H1 (cell line): ENCODE data around the gene KCNJ10. TPM values are rescaled to one million over a fixed set of nuclear protein-coding genes. Genes with fewer than 3 reads are reported as not detected.

ENCODE experiments used
- CTCF ChIA-PET: fragments of 300-600 bp; sonication (Branson Sonifier 250); formaldehyde crosslinking; loops from one replicate; lab custom pipeline; 2021; ENCODE audit not compliant: partially characterized antibody; lab: Charles Lee
- POLR2A ChIA-PET: fragments of 300-600 bp; sonication (Branson Sonifier 250); formaldehyde crosslinking; loops from one replicate; lab custom pipeline; 2021; ENCODE audit warnings: inconsistent platforms; ENCODE audit not compliant: partially characterized antibody; lab: Charles Lee
- DNase-seq, 2 experiments: peaks; one replicate each; pipeline versions ENCODE4 v3.0.0 to v3.0.0-alpha.2; 2010 to 2022; ENCODE audit warnings: low spot score in 2 of 2, low read depth in 1 of 2, mixed read lengths in 1 of 2
- FAIRE-seq: peaks from 2 replicates; lab custom pipeline; 2011; peaks lifted over from hg19 to GRCh38; lab: Jason Lieb, UNC
- H2AFZ ChIP-seq: 2 replicates; pipeline ENCODE4 v1.8.1; 2012; ENCODE audit warnings: low read length, inconsistent platforms
- H2AK5ac ChIP-seq: 2 replicates; pipeline ENCODE4 v1.6.1; 2013; ENCODE audit warnings: low read depth, low read length
- H2BK120ac ChIP-seq: replicated peaks from 2 replicates; pipeline ENCODE3; 2013; ENCODE audit warnings: low read depth, low read length, inconsistent platforms
- H2BK12ac ChIP-seq: 2 replicates; pipeline ENCODE4 v1.6.1; 2013; ENCODE audit warnings: low read depth, low read length
- H2BK15ac ChIP-seq: 2 replicates; pipeline ENCODE4 v1.6.1; 2013; ENCODE audit warnings: low read length
- H2BK20ac ChIP-seq: 2 replicates; pipeline ENCODE4 v1.6.1; 2013; ENCODE audit warnings: low read length
- H2BK5ac ChIP-seq: 2 replicates; pipeline ENCODE4 v1.6.1; 2013; ENCODE audit warnings: low read depth, low read length
- H3K14ac ChIP-seq: 2 replicates; pipeline ENCODE4 v1.6.1; 2013; ENCODE audit warnings: inconsistent platforms; ENCODE audit not compliant: insufficient read length
- H3K18ac ChIP-seq: 2 replicates; pipeline ENCODE4 v1.6.1; 2013; ENCODE audit warnings: low read length; ENCODE audit errors: extremely low read depth
- H3K23ac ChIP-seq: 2 replicates; pipeline ENCODE4 v1.6.1; 2013; ENCODE audit warnings: inconsistent platforms; ENCODE audit not compliant: insufficient read length
- H3K23me2 ChIP-seq: 2 replicates; pipeline ENCODE4 v1.6.1; 2013; ENCODE audit warnings: low read depth, low read length
- H3K27ac ChIP-seq: 2 replicates; pipeline ENCODE4 v1.6.1; 2011; ENCODE audit warnings: low read depth, low read length, inconsistent platforms
- H3K27me3 ChIP-seq, 4 experiments: replicated peaks in 1 of 4; 1 replicate in 1 of 4; 2 replicates in 3 of 4; pipeline versions ENCODE4 v1.6.1 to v1.8.1; 2011 to 2013; ENCODE audit warnings: low read length in 3 of 4, mild to moderate bottlenecking in 3 of 4, inconsistent platforms in 2 of 4, mixed read lengths in 2 of 4, moderate library complexity in 1 of 4; ENCODE audit not compliant: control insufficient read depth in 3 of 4, insufficient read depth in 3 of 4; ENCODE audit errors: extremely low read depth in 1 of 4
- H3K36me3 ChIP-seq, 4 experiments: 2 replicates each; pipeline versions ENCODE4 v1.6.1 to v1.8.1; 2011 to 2013; ENCODE audit warnings: mild to moderate bottlenecking in 4 of 4, low read length in 3 of 4, moderate library complexity in 2 of 4, control low read depth in 1 of 4, inconsistent platforms in 1 of 4; ENCODE audit not compliant: insufficient read depth in 4 of 4, control insufficient read depth in 2 of 4
- H3K4ac ChIP-seq: replicated peaks from 2 replicates; pipeline ENCODE3; 2013; ENCODE audit warnings: low read length, low read depth, mixed read lengths, inconsistent platforms; ENCODE audit not compliant: insufficient read length
- H3K4me1 ChIP-seq, 4 experiments: replicated peaks in 1 of 4; 1 replicate in 1 of 4; 2 replicates in 3 of 4; pipeline versions ENCODE4 v1.6.1 to v1.8.1; 2011 to 2013; ENCODE audit warnings: low read length in 3 of 4, inconsistent platforms in 2 of 4, mixed read lengths in 1 of 4; ENCODE audit not compliant: insufficient read depth in 4 of 4, control insufficient read depth in 3 of 4
- H3K4me2 ChIP-seq, 2 experiments: 2 replicates each; pipeline versions ENCODE4 v1.6.1 to v1.8.1; 2011 to 2013; ENCODE audit warnings: low read depth in 2 of 2, low read length in 2 of 2, control low read depth in 1 of 2, inconsistent platforms in 1 of 2, mild to moderate bottlenecking in 1 of 2; ENCODE audit not compliant: insufficient read depth in 1 of 2
- H3K4me3 ChIP-seq, 4 experiments: fragments of 200-600, 300-600 bp in 1 of 4; sonication (generic), shearing (Covaris generic), sonication (Bioruptor Twin) in 1 of 4; 2 replicates each; pipeline versions ENCODE4 v1.5.1 to v1.8.1; 2011 to 2016; ENCODE audit warnings: low read length in 4 of 4, low read depth in 3 of 4, control low read depth in 2 of 4, inconsistent platforms in 2 of 4, mild to moderate bottlenecking in 2 of 4, mixed read lengths in 1 of 4, moderate library complexity in 1 of 4; ENCODE audit not compliant: insufficient read depth in 2 of 4; ENCODE audit errors: extremely low read depth in 1 of 4
- H3K56ac ChIP-seq: replicated peaks from 2 replicates; pipeline ENCODE3; 2013; ENCODE audit warnings: low read depth, mild to moderate bottlenecking, mixed read lengths, low read length, inconsistent platforms; ENCODE audit not compliant: insufficient read length
- H3K79me1 ChIP-seq: 2 replicates; pipeline ENCODE4 v1.6.1; 2013; ENCODE audit warnings: low read depth, low read length, control low read depth
- H3K79me2 ChIP-seq, 2 experiments: 2 replicates each; pipeline versions ENCODE4 v1.6.1 to v1.8.1; 2012 to 2013; ENCODE audit warnings: low read length in 2 of 2, mild to moderate bottlenecking in 2 of 2, inconsistent platforms in 1 of 2; ENCODE audit not compliant: insufficient read depth in 2 of 2, control insufficient read depth in 1 of 2
- H3K9ac ChIP-seq, 4 experiments: replicated peaks in 1 of 4; 1 replicate in 1 of 4; 2 replicates in 3 of 4; pipeline versions ENCODE4 v1.6.1 to v1.8.1; 2011 to 2013; ENCODE audit warnings: low read depth in 3 of 4, low read length in 3 of 4, control low read depth in 2 of 4, mild to moderate bottlenecking in 2 of 4, moderate library complexity in 2 of 4, inconsistent platforms in 1 of 4; ENCODE audit errors: extremely low read depth in 1 of 4
- H3K9me3 ChIP-seq, 2 experiments: 2 replicates each; pipeline versions ENCODE4 v1.6.1 to v1.8.1; 2012 to 2013; ENCODE audit warnings: mild to moderate bottlenecking in 2 of 2, moderate library complexity in 2 of 2, control low read depth in 1 of 2, inconsistent platforms in 1 of 2, low read depth in 1 of 2, low read length in 1 of 2, mixed read lengths in 1 of 2; ENCODE audit not compliant: insufficient read depth in 2 of 2
- H4K20me1 ChIP-seq, 2 experiments: replicated peaks in 1 of 2; 2 replicates each; pipeline versions ENCODE3 to v1.8.1; 2011 to 2013; ENCODE audit warnings: inconsistent platforms in 2 of 2, low read length in 2 of 2, mild to moderate bottlenecking in 1 of 2; ENCODE audit not compliant: insufficient read depth in 2 of 2, control insufficient read depth in 1 of 2
- H4K5ac ChIP-seq: 2 replicates; pipeline ENCODE4 v1.6.1; 2013; ENCODE audit warnings: low read length, low read depth, mixed read lengths, inconsistent platforms; ENCODE audit not compliant: insufficient read length
- H4K8ac ChIP-seq: 2 replicates; pipeline ENCODE4 v1.8.0; 2013; ENCODE audit warnings: mild to moderate bottlenecking, moderate library complexity, low read length, inconsistent platforms; ENCODE audit not compliant: insufficient read depth; ENCODE audit errors: extremely low read depth
- H4K91ac ChIP-seq: replicated peaks from 2 replicates; pipeline ENCODE3; 2013; ENCODE audit warnings: low read length, mixed read lengths, inconsistent platforms; ENCODE audit not compliant: insufficient read length
- ASH2L ChIP-seq: fragments of 200-600, 300-600 bp; sonication (generic); IDR thresholded peaks from one replicate; pipeline ENCODE4 v1.7.1; 2017; ENCODE audit warnings: low read length
- SIRT6 ChIP-seq: IDR thresholded peaks from one replicate; pipeline ENCODE4 v1.7.1; 2012; ENCODE audit warnings: low read length, inconsistent platforms
- YY1 ChIP-seq: IDR thresholded peaks from 2 replicates; pipeline ENCODE4 v1.6.1; 2011; ENCODE audit warnings: low read depth, mild to moderate bottlenecking, low read length
- WGBS, 2 experiments: shearing (Covaris generic) in 1 of 2; methylation state at CpG; one replicate each; pipeline versions ENCODE4 v1.1.6 to v1.1.7; 2013 to 2015; ENCODE audit warnings: low lambda C conversion rate in 2 of 2, mixed read lengths in 2 of 2, inconsistent platforms in 1 of 2, low coverage in 1 of 2, missing lambda C conversion rate in 1 of 2; ENCODE audit not compliant: insufficient replicate concordance in 2 of 2, insufficient coverage in 1 of 2, insufficient read length in 1 of 2; ENCODE audit errors: extremely low coverage in 1 of 2, missing lambda C conversion rate in 1 of 2; 5-methylcytosine and 5-hydroxymethylcytosine counted together
- polyA plus RNA-seq, 7 experiments: library from polyadenylated mRNA; depleted of rRNA in 3 of 7; stranded (reverse) in 5 of 7; unstranded in 2 of 7; fragments of >200 nt in 5 of 7; fragments of 200-250 nt in 2 of 7; gene quantifications; 1 replicate in 5 of 7; 2 replicates in 1 of 7; 4 replicates in 1 of 7; pipeline versions ENCODE4 v1.2.1 to v1.2.3, GENCODE V29; 2011 to 2013; ENCODE audit warnings: missing spikeins in 2 of 7, mixed read lengths in 2 of 7
- total RNA-seq: library from RNA; stranded (reverse); fragmentation: NEBNext Ultra II Directional; extraction: Animal tissue kit (Norgen Biotek cat#: 25700); gene quantifications from 2 replicates; pipeline ENCODE4 v1.2.1, GENCODE V29; 2021

The KCNJ10 gene
- total and polyA plus RNA-seq, 2 of the 8 experiments (the other 6 are each of a cell fraction or from before 2014, with no cell fraction given), result 1.7 to 2.4 TPM

DNA sequence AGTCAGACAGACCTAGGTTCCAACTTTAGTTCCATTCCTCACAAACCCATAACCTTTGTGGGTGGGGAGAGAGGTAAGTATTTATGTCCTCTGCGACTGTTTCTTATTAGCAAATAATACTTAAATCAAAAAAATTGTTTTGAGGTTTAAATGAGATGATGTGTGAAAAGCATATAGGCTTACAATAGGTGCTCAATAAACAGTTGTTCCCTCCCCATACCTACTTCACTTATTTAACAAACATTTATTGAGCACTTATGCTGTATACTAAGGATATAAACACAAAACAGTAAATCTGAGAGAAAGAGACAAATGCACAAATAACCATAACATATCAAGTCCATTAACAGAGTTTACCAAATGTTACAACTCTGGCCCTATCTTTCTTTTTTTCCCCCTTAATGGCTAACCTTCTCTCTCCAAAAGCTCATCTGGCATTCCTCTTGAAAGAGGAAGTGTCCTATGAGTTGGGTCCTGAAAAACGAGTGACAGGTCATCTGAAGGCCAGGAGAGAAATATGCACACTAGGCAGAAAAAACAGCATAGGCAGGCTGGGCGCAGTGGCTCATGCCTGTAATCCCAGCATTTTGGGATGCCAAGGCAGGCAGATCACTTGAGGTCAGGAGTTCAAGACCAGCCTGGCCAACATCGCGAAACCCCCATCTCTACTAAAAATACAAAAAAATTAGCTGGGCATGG lies 48.4 kb downstream of the KCNJ10 start:
- no peak overlapping the region for H3K4ac ChIP-seq
- no peak overlapping the region for H4K91ac ChIP-seq
- no peaks in the 10 kb centered on the region for H3K9me3 ChIP-seq
- no peak overlapping the region for H3K18ac ChIP-seq
- no peak overlapping the region for H2BK5ac ChIP-seq
- TF ChIP-seq YY1 (no peak), ASH2L (no peak), SIRT6 (no peak)
- TF ChIP-seq, all 59 proteins: peak for 0
- no peak overlapping the region for H4K5ac ChIP-seq
- no peak overlapping the region for H3K56ac ChIP-seq
- no peak overlapping the region for H2BK15ac ChIP-seq
- no peaks in the 10 kb centered on the region for H3K79me1 ChIP-seq
- H2BK120ac ChIP-seq, result no peak overlapping the region
- no peaks in the 10 kb centered on the region for H4K20me1 ChIP-seq
- H3K27ac ChIP-seq, result no peak overlapping the region
- CTCF ChIA-PET, result interaction anchor here (0.6 to 11.8 kb wide), 4 partner anchors 15 to 220 kb away, joined by 3 to 129 read pairs (median 4); partner anchors contain the start of gene FCRL6
- no peak overlapping the region for H3K4me2 ChIP-seq
- no peaks in the 10 kb centered on the region for H3K27me3 ChIP-seq
- WGBS, 2 experiments, result 88% methylated on average over 5 of the region's 5 CpGs; no CpG with 5 or more reads in 1 of the 2 experiments
- H3K23ac ChIP-seq, result no peak overlapping the region
- no peak overlapping the region for H2BK20ac ChIP-seq
- no peak overlapping the region for H4K8ac ChIP-seq
- no peak overlapping the region for H2AFZ ChIP-seq
- no peak overlapping the region for H3K9ac ChIP-seq
- FAIRE-seq (no peak), DNase-seq (no peak)
- H2BK12ac ChIP-seq, result no peak overlapping the region
- H3K79me2 ChIP-seq, result no peaks in the 10 kb centered on the region
- H2AK5ac ChIP-seq, result no peak overlapping the region
- POLR2A ChIA-PET, result no interaction called here
- no peaks in the 10 kb centered on the region for H3K36me3 ChIP-seq
- no peaks in the 10 kb centered on the region for H3K23me2 ChIP-seq
- H3K4me1 ChIP-seq, result no peaks in the 10 kb centered on the region
- H3K14ac ChIP-seq, result no peak overlapping the region
- H3K4me3 ChIP-seq, result no peak overlapping the region
